PFSK-1 (cell line): ENCODE data around the gene FLRT1.

ENCODE experiments used
- REST ChIP-seq, 2 experiments: IDR thresholded peaks; 2 replicates each; pipeline versions ENCODE4 v1.6.1 to v1.8.0; 2011 to 2012; ENCODE audit warnings: low read depth in 2 of 2, low read length in 2 of 2, control low read depth in 1 of 2, inconsistent platforms in 1 of 2, mild to moderate bottlenecking in 1 of 2, moderate library complexity in 1 of 2; ENCODE audit not compliant: insufficient read depth in 1 of 2
- TAF1 ChIP-seq: IDR thresholded peaks from 2 replicates; pipeline ENCODE4 v1.6.1; 2012; ENCODE audit warnings: low read length, control low read depth, borderline replicate concordance; ENCODE audit not compliant: insufficient read depth

- no peak for TF ChIP-seq REST (IDR thresholded peaks at IDR 0.05; ENCODE audit: insufficient read depth in 1 of 2, low read depth in 2 of 2, low read length in 2 of 2)
- no peak for TF ChIP-seq TAF1
These were observed 37.8 kb downstream of the FLRT1 start for GRCh38 chr11:64073542-64073941.
